HCT116 (cell line): ENCODE measurements around the gene GPHN.

Source experiments
- CEBPB ChIP-seq: IDR thresholded peaks from 2 replicates; pipeline ENCODE4 v1.6.1; 2012; ENCODE audit warnings: low read depth
- CTCF ChIP-seq, 3 experiments: fragments of 200-600 bp in 1 of 3; sonication (generic) in 1 of 3; IDR thresholded peaks in 2 of 3; conservative IDR thresholded peaks in 1 of 3; 2 replicates each; pipeline ENCODE4 v1.5.1; 2012 to 2017; ENCODE audit warnings: low read depth in 2 of 3, low read length in 2 of 3, antibody characterized with exemption in 1 of 3, borderline replicate concordance in 1 of 3, control low read depth in 1 of 3, mild to moderate bottlenecking in 1 of 3, mixed read lengths in 1 of 3, mixed run types in 1 of 3, moderate library complexity in 1 of 3; ENCODE audit not compliant: insufficient read depth in 1 of 3
- EZH2 ChIP-seq: fragments of 200-600 bp; sonication (generic); IDR thresholded peaks from 2 replicates; pipeline ENCODE4 v1.6.1; 2017; ENCODE audit warnings: antibody characterized with exemption, mixed run types
- EZH2phosphoT487 ChIP-seq: fragments of 200-600 bp; IDR thresholded peaks from 2 replicates; pipeline ENCODE4 v1.6.1; 2018; ENCODE audit warnings: antibody characterized with exemption, borderline replicate concordance
- POLR2A ChIP-seq: IDR thresholded peaks from 2 replicates; pipeline ENCODE4 v1.7.0; 2011; ENCODE audit warnings: borderline replicate concordance; ENCODE audit not compliant: insufficient read depth, insufficient read length; ENCODE audit errors: extremely low read depth
- POLR2AphosphoS5 ChIP-seq: IDR thresholded peaks from 2 replicates; pipeline ENCODE4 v1.6.1; 2011; ENCODE audit warnings: mild to moderate bottlenecking, low read depth, low read length, moderate library complexity
- RAD21 ChIP-seq: IDR thresholded peaks from 2 replicates; pipeline ENCODE4 v1.6.1; 2012; ENCODE audit warnings: low read depth, mild to moderate bottlenecking
- SP1 ChIP-seq: IDR thresholded peaks from 2 replicates; pipeline ENCODE4 v1.6.1; 2012; ENCODE audit warnings: low read depth

GRCh38 chr14:66572826-66573225 is 64.9 kb downstream of the GPHN start:
- TF ChIP-seq CTCF (IDR thresholded peaks at IDR 0.05 in 2 of 3, conservative IDR thresholded peaks at IDR 0.05 in 1 of 3; ENCODE audit: borderline replicate concordance in 1 of 3, insufficient read depth in 1 of 3, low read depth in 2 of 3, low read length in 2 of 3) (no peak), CEBPB (no peak), RAD21 (no peak), EZH2phosphoT487 (no peak), SP1 (no peak), POLR2AphosphoS5 (no peak), POLR2A (no peak), EZH2 (no peak)
